Neural progenitor cell (in vitro differentiated cells): ENCODE results near the gene GRB2. TPM values are rescaled to one million over a fixed set of nuclear protein-coding genes. Genes with fewer than 3 reads are reported as not detected.
A peak's percentile ranks its signal among the peaks of the same experiment; 100 is the strongest.

Experiments used
- DNase-seq: peaks from one replicate; pipeline ENCODE4 v3.0.0-alpha.2; 2016; ENCODE audit warnings: low spot score
- H2AFZ ChIP-seq: fragments of 200-600 bp; sonication (generic); replicated peaks from 2 replicates; pipeline ENCODE4 v1.6.1; 2016; ENCODE audit warnings: antibody characterized with exemption
- H3F3A ChIP-seq: fragments of 200-600 bp; sonication (generic); 2 replicates; pipeline ENCODE4 v1.6.1; 2016; ENCODE audit warnings: antibody characterized with exemption, low read depth
- H3K27ac ChIP-seq: fragments of 200-600 bp; sonication (generic); 2 replicates; pipeline ENCODE4 v1.5.1; 2016; ENCODE audit warnings: mild to moderate bottlenecking
- H3K27me3 ChIP-seq: fragments of 200-600 bp; sonication (generic); 2 replicates; pipeline ENCODE4 v1.6.1; 2016; ENCODE audit warnings: mild to moderate bottlenecking, moderate library complexity
- H3K36me3 ChIP-seq: fragments of 200-600 bp; sonication (generic); 2 replicates; pipeline ENCODE4 v1.5.1; 2016
- H3K4me1 ChIP-seq: fragments of 200-600 bp; sonication (generic); 2 replicates; pipeline ENCODE4 v1.6.1; 2016; ENCODE audit warnings: mixed run types
- H3K4me2 ChIP-seq: fragments of 200-600 bp; sonication (generic); 2 replicates; pipeline ENCODE4 v1.6.1; 2016
- H3K4me3 ChIP-seq: fragments of 200-600 bp; sonication (generic); 2 replicates; pipeline ENCODE4 v1.5.1; 2016
- H3K79me2 ChIP-seq: fragments of 200-600 bp; sonication (generic); 2 replicates; pipeline ENCODE4 v1.6.1; 2016; ENCODE audit warnings: low read depth
- H3K9ac ChIP-seq: fragments of 200-600 bp; sonication (generic); 2 replicates; pipeline ENCODE4 v1.6.1; 2016
- H3K9me3 ChIP-seq: fragments of 200-600 bp; sonication (generic); 2 replicates; pipeline ENCODE4 v1.5.1; 2016; ENCODE audit warnings: low read depth
- H4K20me1 ChIP-seq: fragments of 200-600 bp; sonication (generic); 2 replicates; pipeline ENCODE4 v1.6.1; 2016; ENCODE audit warnings: low read depth
- H3K27ac Mint-ChIP-seq: 3 replicates; pipeline ENCODE4 v1.8.0; 2021; ENCODE audit warnings: mixed read lengths
- H3K27me3 Mint-ChIP-seq: 2 replicates; pipeline ENCODE4 v1.8.0; 2022; ENCODE audit warnings: low read depth, mild to moderate bottlenecking, inconsistent platforms, moderate library complexity, mixed read lengths; ENCODE audit not compliant: insufficient read depth
- H3K36me3 Mint-ChIP-seq: 3 replicates; pipeline ENCODE4 v1.8.0; 2021; ENCODE audit warnings: mixed read lengths
- H3K4me1 Mint-ChIP-seq: 3 replicates; pipeline ENCODE4 v1.8.0; 2021; ENCODE audit warnings: mixed read lengths
- H3K4me3 Mint-ChIP-seq: 3 replicates; pipeline ENCODE4 v1.8.0; 2021; ENCODE audit warnings: mild to moderate bottlenecking, moderate library complexity, mixed read lengths
- H3K9me3 Mint-ChIP-seq: 3 replicates; pipeline ENCODE4 v1.8.0; 2020; ENCODE audit warnings: mixed read lengths
- CTCF ChIP-seq: fragments of 200-600 bp; sonication (generic); IDR thresholded peaks from 2 replicates; pipeline ENCODE4 v1.5.1; 2017; ENCODE audit warnings: antibody characterized with exemption, mild to moderate bottlenecking
- EZH2 ChIP-seq: fragments of 200-600 bp; sonication (generic); IDR thresholded peaks from 2 replicates; pipeline ENCODE4 v1.6.1; 2017; ENCODE audit warnings: antibody characterized with exemption, mild to moderate bottlenecking, moderate library complexity
- EZH2phosphoT487 ChIP-seq: fragments of 200-600 bp; sonication (generic); IDR thresholded peaks from 2 replicates; pipeline ENCODE4 v1.6.1; 2017; ENCODE audit warnings: antibody characterized with exemption
- total RNA-seq: library from RNA; depleted of rRNA; stranded (reverse); fragments of >200 nt; gene quantifications from 2 replicates; pipeline ENCODE4 v1.2.3, GENCODE V29; 2015; ENCODE audit warnings: low replicate concordance

Gene GRB2
- total RNA-seq, 1 donor from 2014 or later = 72.5 TPM

GRCh38 chr17:75344666-75345065 is 60.8 kb downstream of the GRB2 start:
- H2AFZ ChIP-seq = no peak overlapping the region
- no peak overlapping the region for H3K27ac Mint-ChIP-seq
- no peaks in the 10 kb centered on the region for H3K9me3 ChIP-seq
- H4K20me1 ChIP-seq = peaks cover 94% of the 10 kb centered on the region
- no peak overlapping the region for H3K4me3 ChIP-seq
- H3K27me3 Mint-ChIP-seq = no peaks in the 10 kb centered on the region
- no peaks in the 10 kb centered on the region for H3K9me3 Mint-ChIP-seq
- peak; percentile 15 for DNase-seq
- no peak overlapping the region for H3K4me3 Mint-ChIP-seq
- H3K27me3 ChIP-seq = no peaks in the 10 kb centered on the region
- no peaks in the 10 kb centered on the region for H3K36me3 Mint-ChIP-seq
- H3K4me1 Mint-ChIP-seq = peaks cover 36% of the 10 kb centered on the region
- no peaks in the 10 kb centered on the region for H3K36me3 ChIP-seq
- H3K9ac ChIP-seq = no peak overlapping the region
- peaks cover 37% of the 10 kb centered on the region for H3K4me1 ChIP-seq
- H3K79me2 ChIP-seq = peaks cover 80% of the 10 kb centered on the region
- TF ChIP-seq CTCF (no peak), EZH2 (no peak), EZH2phosphoT487 (no peak)
- H3K27ac ChIP-seq = no peak overlapping the region
- peaks cover 40% of the 10 kb centered on the region for H3F3A ChIP-seq
- H3K4me2 ChIP-seq = peak overlapping the region; percentile 62

- H2AFZ ChIP-seq = no peak overlapping the region
- no peak overlapping the region for H3K9ac ChIP-seq
- no peak overlapping the region for H3K4me2 ChIP-seq
- Mint-ChIP-seq H3K36me3 (no peaks in the 10 kb centered on the region), H3K27me3 (no peaks in the 10 kb centered on the region), H3K27ac (no peak overlapping the region), H3K4me1 (peaks cover 35% of the 10 kb centered on the region), H3K9me3 (no peaks in the 10 kb centered on the region), H3K4me3 (no peak overlapping the region)
- TF ChIP-seq CTCF (no peak), EZH2 (no peak), EZH2phosphoT487 (no peak)
- H3F3A ChIP-seq = peaks cover 35% of the 10 kb centered on the region
- H3K9me3 ChIP-seq = no peaks in the 10 kb centered on the region
- H3K27me3 ChIP-seq = no peaks in the 10 kb centered on the region
- H4K20me1 ChIP-seq = peaks cover 80% of the 10 kb centered on the region
- H3K4me1 ChIP-seq = peaks cover 37% of the 10 kb centered on the region
- peaks cover 76% of the 10 kb centered on the region for H3K79me2 ChIP-seq
- H3K4me3 ChIP-seq = no peak overlapping the region
- no peak for DNase-seq
- H3K27ac ChIP-seq = no peak overlapping the region
- no peaks in the 10 kb centered on the region for H3K36me3 ChIP-seq
These were observed 62.5 kb downstream of the GRB2 start for GRCh38 chr17:75342996-75343395.

DNA sequence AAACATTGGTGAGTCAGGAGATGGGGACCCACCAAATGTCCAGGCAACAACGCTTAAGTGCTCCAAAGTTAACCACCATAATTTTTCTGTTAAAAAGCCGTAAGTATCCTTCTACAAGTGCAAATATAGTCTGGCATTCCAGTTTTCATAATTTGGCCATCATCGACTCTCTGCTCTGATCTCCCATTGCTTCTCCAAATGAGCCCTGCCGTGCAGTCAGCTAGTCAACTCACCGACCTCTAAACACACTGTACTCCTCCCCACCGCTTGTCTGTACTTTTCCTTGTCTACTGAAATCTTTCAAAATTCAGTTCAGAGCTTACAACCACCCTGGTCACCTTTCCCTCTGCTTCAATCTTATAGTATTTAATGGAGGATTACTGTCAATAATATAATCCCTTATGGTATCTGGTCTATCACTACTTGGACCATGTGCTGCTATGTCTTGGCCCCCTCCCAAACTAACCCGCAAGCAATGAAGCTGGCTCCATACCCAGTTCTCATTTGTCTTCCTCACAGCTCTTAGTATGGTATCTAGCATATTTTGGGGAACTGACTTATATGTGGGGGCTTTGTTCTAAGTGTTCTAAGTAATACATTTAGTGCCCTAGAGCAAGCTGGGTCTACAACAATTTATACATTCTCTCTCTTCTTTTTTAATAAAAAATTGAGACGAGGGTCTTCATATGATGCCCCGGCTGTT is 63.5 kb downstream of the GRB2 start:
- Histone ChIP-seq H3K27ac (no peak overlapping the region), H3K9me3 (no peaks in the 10 kb centered on the region), H3K4me2 (no peak overlapping the region), H3F3A (peaks cover 25% of the 10 kb centered on the region), H3K36me3 (no peaks in the 10 kb centered on the region), H4K20me1 (peaks cover 73% of the 10 kb centered on the region), H3K27me3 (no peaks in the 10 kb centered on the region), H2AFZ (no peak overlapping the region), H3K79me2 (peaks cover 77% of the 10 kb centered on the region), H3K4me3 (no peak overlapping the region), H3K4me1 (peaks cover 29% of the 10 kb centered on the region), H3K9ac (no peak overlapping the region)
- Mint-ChIP-seq H3K36me3 (no peaks in the 10 kb centered on the region), H3K9me3 (no peaks in the 10 kb centered on the region), H3K4me3 (no peak overlapping the region), H3K27ac (no peak overlapping the region), H3K4me1 (peaks cover 27% of the 10 kb centered on the region), H3K27me3 (no peaks in the 10 kb centered on the region)
- no peak for DNase-seq
- TF ChIP-seq EZH2 (no peak), CTCF (no peak), EZH2phosphoT487 (no peak)
